GM12878 (cell line): ENCODE data around the gene KATNIP.

ENCODE experiments used
- CTCF ChIP-seq, 3 experiments: IDR thresholded peaks in 2 of 3; conservative IDR thresholded peaks in 1 of 3; 2 replicates each; pipeline ENCODE4 v1.5.1; 2011; ENCODE audit warnings: low read depth in 3 of 3, low read length in 3 of 3, mild to moderate bottlenecking in 3 of 3, control low read depth in 2 of 3, moderate library complexity in 2 of 3, inconsistent platforms in 1 of 3, mixed read lengths in 1 of 3; ENCODE audit not compliant: control insufficient read depth in 2 of 3, insufficient read depth in 1 of 3; ENCODE audit errors: extremely low read depth in 1 of 3
- MAX ChIP-seq: IDR thresholded peaks from 2 replicates; pipeline ENCODE4 v1.6.1; 2012; ENCODE audit warnings: low read depth, low read length, improper control_type of control experiment
- POLR2AphosphoS5 ChIP-seq: IDR thresholded peaks from 2 replicates; pipeline ENCODE4 v1.6.1; 2011; ENCODE audit warnings: mild to moderate bottlenecking, low read length, inconsistent platforms

- no peak for TF ChIP-seq MAX
- no peak for TF ChIP-seq CTCF (IDR thresholded peaks at IDR 0.05 in 2 of 3, conservative IDR thresholded peaks at IDR 0.05 in 1 of 3; ENCODE audit: control insufficient read depth in 2 of 3, extremely low read depth in 1 of 3, insufficient read depth in 1 of 3, low read depth in 3 of 3, low read length in 3 of 3)
- no peak for TF ChIP-seq POLR2AphosphoS5
Observed at GRCh38 chr16:27585200-27585599, 35.3 kb downstream of the KATNIP start.
